Nucleus accumbens (tissue), 56 donors: ENCODE measurements around the gene ERRFI1.
"Not testable (repeated sequence)": the region's sequence is repeated elsewhere in the genome, so short reads cannot be mapped to it uniquely, and the experiment has no call there.

Experiments
- DNase-seq, 56 donors: peaks; one replicate each; lab custom pipeline; 2025; lab: John Stamatoyannopoulos, UW

Gene ERRFI1

DNA sequence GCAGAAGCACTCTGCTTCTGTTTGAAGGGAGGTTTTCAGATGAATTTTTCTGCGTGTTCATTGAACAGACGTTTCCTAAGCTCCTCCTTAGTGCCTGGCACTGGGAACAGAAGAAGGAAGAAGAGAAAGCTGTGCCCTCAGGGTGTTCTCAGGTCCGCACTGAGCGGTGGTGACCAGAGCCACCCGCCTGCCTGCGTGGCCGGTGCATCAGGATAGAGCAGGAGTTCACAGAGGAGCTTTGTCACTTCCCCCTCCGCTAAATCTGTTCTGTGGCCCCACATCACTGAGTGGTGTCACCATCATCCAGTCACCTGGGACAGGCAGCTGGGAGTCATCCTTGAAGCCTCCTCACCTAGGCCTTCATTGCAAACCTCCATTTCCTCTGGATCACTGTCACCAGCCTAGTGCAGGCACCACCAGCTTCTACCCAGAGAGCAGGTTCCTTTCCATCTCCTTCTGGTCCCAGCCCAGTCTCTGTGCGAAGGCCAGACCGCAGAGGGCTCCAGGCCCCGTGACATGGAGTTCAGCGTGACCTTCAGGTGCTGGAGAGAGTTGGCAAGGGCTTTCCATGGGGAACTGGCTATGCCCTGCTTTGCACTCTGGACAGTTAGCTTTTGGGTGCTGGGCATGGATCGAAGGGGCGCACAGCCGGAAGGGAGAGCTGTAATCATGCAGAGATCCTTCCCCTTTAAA is 42.9 kb downstream of the ERRFI1 start:
- no peak for DNase-seq

DNA sequence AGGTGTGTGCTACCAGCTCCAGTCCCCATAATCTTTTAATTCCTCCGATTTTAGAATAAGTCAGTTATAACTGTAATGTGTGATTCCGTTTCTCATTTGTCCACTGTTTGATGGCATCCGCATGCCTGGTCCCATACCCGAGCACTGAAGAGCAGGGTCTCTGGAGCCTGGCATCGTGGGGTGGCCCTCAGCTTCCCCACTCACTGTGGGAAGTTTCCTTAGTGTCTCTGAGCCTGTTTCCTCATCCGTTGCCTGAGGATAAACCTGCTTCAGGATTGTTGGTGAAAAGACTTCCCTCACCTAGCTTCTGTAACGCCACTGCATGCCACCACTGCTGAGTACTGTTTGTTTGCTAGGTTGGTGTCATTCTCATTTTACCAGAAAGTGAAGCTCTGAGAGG is 45.1 kb downstream of the ERRFI1 start:
- no peak for DNase-seq

DNA sequence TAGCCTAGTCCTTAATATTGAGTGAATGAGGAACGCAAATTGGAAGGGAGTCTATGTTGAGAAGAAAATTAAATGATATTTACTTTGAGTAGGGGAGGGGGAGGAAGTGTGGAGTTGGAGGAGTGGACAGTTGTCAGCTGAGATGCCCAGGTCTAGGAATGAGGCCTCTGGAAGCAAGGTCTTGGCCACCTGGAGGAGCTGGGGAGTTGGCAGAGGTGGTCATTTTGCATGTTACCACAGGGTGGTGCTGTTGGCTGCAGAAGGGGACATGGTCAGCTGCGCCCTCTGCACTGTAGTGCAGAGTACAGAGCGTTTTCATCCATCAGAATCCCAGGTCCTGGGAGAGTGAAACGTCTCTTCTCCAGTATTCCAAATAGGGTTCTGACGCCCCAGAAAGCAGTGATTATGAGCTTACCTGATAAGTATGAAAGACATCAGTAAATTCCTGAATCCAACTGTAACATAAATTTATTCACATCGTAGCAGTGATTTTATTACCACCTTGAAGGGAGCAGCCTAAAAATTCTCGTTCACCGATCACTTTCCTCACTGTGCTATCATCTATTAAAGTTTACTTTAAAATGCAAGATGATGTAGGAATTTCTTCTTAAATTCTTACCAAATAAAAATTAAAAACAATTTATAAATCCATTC is 50.8 kb downstream of the ERRFI1 start:
- peak in 45 of 56 donors; percentile 3 to 59 (median 31) for DNase-seq

DNA sequence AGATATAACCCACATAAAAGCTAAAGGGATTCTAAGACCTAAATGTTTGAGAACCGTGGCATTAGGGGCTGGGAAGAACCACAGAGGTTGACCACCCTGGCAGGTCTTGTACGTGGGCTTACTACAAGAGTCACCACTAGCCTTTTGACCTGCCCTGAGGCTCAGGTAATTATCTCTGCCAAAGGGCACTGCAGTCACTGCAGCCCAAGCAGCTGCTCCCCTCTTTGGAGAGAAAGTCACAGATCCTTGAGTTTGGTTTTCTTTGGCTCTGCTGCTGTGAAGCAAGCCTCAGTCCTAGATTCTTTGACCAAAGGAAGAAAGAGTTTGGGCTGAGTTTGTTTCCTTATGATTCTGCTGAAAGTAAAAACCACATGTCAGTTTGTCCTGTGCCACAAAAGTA is 53.0 kb downstream of the ERRFI1 start:
- DNase-seq = no peak

DNA sequence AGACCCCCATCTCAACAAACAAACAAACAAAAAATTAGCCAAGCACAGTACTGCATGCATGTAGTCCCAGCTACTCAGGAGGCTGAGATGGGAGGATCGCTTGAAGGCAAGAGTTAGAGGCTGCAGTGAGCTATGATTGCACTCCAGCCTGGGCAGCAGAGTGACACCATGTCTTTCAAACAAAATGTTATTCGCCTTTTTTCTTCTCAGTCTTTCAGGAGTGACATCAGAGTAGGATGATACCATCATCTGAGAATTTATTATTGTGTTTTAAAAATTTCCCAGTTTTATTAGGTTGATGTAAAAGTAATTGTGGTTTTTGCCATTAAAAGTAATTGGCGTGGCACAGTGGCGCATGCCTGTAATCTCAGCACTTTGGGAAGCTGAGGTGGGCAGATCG is 53.8 kb downstream of the ERRFI1 start:
- no peak for DNase-seq

DNA sequence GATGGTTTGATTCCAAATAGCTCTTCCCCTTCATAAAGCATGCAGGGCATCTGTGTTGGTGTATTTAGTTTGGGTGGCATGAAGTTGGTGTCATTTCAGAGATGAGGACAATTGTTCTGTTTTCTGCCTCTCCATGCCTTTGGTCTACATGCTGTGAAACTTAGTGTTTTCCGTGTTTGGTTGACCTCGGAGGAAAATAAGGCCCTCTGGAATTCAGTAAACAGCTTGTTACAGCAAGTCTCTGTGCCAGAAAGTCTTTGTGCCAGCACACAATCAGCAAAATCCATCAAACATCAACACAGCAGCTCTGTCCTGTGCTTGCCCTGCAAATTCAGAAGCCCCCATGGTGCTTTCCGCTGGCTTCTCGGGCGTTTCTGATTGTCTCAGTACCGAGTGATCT is 55.1 kb downstream of the ERRFI1 start:
- no peak for DNase-seq

DNA sequence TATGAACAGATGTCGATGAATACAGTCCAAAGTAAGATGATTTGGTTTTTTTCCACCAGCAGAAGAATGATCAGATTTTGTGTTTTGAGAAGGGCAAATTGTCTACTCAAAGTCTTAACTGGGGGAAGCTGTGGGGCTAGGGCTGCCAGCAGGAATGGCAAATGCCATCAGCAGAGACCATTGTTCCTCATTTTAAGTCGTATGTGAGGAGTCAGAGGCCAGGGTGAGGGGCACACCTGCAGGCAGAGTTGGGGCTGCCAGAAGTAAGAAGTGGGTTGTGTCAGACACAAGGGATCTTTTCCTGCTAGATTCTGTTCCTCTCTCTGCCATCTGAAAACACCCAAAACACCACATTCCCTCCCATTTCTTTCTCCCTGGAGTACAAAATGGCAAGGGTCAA is 55.9 kb downstream of the ERRFI1 start:
- DNase-seq = no peak

DNA sequence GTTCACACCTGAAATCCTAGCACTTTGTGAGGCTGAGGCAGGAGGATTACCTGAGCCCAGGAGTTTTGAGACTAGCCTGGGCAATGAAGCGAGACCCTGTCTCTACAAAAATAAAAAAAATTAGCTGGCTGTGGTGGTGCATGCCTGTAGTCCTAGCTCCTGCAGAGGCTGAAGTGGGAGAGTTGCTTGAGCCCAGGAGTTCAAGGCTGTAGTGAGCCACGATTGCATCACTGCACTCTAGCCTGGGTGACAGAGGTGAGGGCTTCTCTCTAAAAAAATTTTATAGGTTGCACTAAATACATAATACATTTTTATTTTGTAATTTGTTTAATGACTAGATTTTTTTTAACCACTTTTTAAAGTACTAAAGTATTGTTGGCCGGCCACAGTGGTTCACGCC is 58.5 kb downstream of the ERRFI1 start:
- no peak for DNase-seq

DNA sequence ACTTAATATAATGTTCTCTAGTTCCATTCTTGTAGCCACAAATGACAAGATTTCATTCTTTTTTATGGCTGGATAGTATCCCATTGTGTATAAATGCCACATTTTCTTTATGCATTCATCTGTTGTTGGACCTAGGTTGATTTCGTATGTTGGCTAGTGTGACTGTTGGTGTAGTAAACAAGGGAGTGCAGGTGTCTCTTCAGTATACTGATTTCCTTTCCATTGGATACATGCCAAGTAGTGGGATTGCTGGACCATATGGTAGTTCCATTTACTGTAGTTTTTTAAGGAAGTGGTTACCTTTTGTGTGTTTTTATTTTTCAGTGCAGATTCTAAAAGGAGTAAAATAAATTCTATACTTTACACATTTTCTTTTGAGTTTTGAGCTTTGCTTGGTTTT is 58.9 kb downstream of the ERRFI1 start:
- no peak for DNase-seq

DNA sequence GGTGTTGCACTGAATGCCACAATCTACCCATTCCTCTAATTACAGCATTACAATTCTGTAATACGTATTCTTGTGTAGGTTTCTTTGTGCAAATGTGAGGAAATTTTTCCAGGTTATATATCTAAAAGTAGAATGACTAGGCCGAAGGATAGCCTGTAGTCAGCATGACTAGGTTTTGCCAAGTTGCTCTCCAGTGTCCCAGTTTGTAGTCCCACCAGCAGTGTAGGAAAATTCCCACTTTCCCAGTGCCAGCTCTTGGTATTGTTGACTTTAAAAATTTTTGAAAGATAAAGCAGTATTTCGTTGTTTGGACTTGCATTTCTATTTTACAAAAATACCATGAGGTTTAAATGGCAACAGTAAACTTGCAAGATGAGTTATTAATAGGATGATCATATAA is 61.6 kb downstream of the ERRFI1 start:
- DNase-seq = no peak

DNA sequence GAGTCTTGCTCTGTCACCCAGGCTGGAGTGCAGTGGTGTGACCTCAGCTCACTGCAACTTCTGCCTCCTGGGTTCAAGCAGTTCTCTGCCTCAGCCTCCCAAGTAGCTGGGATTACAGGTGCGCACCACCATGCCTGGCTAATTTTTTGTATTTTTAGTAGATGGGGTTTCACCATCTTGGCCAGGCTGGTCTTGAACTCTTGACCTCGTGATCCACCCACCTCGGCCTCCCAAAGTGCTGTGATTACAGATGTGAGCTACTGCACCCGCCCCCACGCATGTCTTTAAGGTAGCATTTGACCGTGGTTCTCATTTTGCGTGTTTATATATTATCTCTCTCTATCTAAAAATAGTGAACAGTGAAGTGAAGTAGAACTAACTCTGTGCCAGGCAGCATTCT is 62.3 kb downstream of the ERRFI1 start:
- not testable (repeated sequence) for DNase-seq

DNA sequence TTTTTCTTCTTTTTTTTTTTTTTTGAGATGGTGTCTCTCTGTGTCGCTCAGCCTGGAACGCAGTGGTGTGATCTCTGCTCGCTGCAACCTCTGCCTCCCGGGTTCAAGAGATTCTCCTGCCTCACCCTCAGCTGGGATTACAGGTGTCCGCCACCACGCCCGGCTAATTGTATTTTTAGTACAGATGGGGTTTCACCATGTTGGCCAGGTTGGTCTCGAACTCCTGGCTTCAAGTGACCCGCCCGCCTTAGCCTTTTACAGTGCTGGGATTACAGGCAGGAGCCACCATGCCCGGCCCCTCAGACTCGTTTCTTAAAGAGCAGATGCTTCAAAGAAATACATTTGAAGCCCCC is 62.8 kb downstream of the ERRFI1 start:
- not testable (repeated sequence) for DNase-seq

DNA sequence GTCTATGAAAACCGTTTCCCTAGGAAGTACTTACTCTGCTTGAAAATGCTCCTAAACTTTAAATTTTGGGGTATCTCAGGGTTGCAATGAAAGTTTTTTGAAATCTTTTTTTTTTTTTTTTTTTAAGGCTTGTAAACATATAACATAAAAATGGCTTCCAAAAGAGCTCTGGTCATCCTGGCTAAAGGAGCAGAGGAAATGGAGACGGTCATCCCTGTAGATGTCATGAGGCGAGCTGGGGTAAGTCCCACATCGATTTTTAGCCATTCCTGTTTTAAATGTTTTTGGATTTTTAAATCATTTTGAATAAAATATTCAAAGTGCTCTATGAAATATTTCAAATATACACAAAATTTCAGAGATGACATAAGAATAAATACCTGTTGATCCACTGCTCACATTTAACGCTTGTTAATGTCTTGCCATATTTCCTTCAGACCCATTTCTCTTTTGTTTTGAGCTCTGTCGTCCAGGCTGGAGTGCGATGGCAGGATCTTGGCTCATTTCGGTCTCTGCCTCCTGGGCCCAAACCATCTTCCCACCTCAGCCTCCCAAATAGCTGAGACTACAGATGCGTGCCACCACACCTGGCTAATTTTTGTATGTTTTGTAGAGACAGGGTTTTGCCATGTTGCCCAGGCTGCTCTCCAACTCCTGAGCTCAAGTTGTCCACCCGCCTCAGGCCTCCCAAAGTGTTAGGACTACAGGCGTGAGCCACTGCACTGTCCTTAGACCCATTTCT is 63.3 kb downstream of the ERRFI1 start:
- no peak for DNase-seq

DNA sequence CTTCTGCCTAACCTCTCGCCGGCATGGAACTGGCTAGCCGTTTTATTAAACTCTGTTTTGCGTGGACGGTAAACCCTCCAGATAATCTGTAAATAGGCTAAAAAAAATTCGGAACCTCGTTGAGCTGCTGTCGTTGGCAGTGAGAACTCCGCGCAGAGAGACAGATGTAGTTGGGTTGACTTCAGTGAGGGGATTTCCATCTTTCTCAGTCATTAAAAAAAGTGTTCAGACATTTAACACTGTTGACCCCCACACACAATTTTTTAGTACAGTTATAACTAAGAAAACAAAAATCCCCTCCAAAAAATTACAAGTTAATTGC is 64.1 kb downstream of the ERRFI1 start:
- no peak for DNase-seq
